Muscle layer of colon (tissue), 2 donors: ENCODE data around the gene SLC6A17.

Experiments
- H3K27ac ChIP-seq: one replicate; pipeline ENCODE4 v1.7.0; 2013; ENCODE audit warnings: low read depth, mild to moderate bottlenecking, low read length, moderate library complexity
- H3K27me3 ChIP-seq, 2 donors: one replicate each; pipeline ENCODE4 v1.7.0; 2013; ENCODE audit warnings: low read length in 2 of 2, mild to moderate bottlenecking in 2 of 2; ENCODE audit not compliant: insufficient read depth in 2 of 2, control insufficient read depth in 1 of 2
- H3K36me3 ChIP-seq: one replicate; pipeline ENCODE4 v1.7.0; 2013; ENCODE audit warnings: mild to moderate bottlenecking, low read length; ENCODE audit not compliant: insufficient read depth
- H3K4me1 ChIP-seq: one replicate; pipeline ENCODE4 v1.7.0; 2013; ENCODE audit warnings: mild to moderate bottlenecking, low read length; ENCODE audit not compliant: insufficient read depth
- H3K4me3 ChIP-seq, 2 donors: one replicate each; pipeline ENCODE4 v1.7.0; 2013; ENCODE audit warnings: low read length in 2 of 2, low read depth in 1 of 2, mild to moderate bottlenecking in 1 of 2, moderate library complexity in 1 of 2
- H3K9ac ChIP-seq: one replicate; pipeline ENCODE4 v1.7.0; 2013; ENCODE audit warnings: low read length
- H3K9me3 ChIP-seq: one replicate; pipeline ENCODE4 v1.7.0; 2013; ENCODE audit warnings: mild to moderate bottlenecking, low read length
- donor health status: abdominal sarcoma.
- donor health status: Adenocarcinoma of cecum.

SLC6A17 gene

DNA sequence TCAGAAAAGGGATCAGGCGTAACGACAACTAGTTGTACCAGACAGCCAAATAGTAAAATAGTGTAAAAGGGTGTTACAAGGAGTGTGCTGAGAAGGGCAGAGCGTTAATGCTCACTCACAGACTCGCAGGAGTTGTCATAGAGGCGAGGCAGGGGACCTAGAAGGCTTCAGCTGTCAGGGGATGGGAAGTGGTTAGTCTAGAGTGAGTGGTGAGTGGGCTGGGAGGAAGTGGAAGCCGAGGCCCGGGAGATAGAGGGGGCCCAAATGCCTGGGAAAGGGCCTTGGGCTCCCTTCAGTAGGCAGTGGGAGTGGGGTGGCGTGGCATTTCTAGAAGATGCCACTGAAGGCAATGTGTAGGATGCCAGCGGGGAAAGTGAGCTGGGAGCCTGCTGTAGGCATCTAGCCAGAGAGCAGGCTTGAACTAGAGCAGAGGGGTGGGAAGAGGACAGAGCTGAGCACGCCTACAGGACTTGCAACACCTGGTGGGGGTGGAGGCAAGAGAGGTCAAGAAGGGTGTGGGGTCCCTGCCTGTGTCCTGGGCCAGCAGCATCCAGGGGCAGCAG, 10.3 kb downstream of the SLC6A17 start:
- Histone ChIP-seq H3K9me3 (no peaks in the 10 kb centered on the region), H3K4me1 (no peaks in the 10 kb centered on the region), H3K9ac (no peak overlapping the region), H3K27ac (no peak overlapping the region), H3K4me3 (no peak overlapping the region), H3K36me3 (no peaks in the 10 kb centered on the region), H3K27me3 (no peaks in the 10 kb centered on the region)

DNA sequence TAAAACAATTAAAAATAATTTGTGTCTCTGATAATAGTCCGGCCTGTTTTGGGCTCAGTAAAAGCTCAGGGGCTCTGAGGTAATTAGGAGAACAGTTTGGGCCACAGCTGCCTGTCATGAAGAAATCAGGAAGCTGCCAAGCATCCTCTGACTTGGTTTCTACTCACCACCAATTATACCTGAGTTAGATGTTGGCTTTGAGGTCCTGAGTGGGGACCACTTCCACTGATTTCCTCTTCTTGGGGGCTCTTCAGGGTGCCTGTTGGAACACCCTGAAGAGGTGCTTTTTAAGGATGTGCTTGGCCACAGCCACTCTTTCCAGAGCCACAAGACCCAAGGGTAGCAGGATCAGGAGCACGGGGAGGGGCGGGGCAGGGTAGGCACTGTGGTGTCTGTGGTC, 10.9 kb downstream of the SLC6A17 start:
- H3K9me3 ChIP-seq: no peaks in the 10 kb centered on the region
- H3K9ac ChIP-seq: no peak overlapping the region
- no peaks in the 10 kb centered on the region for H3K27me3 ChIP-seq
- H3K36me3 ChIP-seq: no peaks in the 10 kb centered on the region
- H3K4me3 ChIP-seq: no peak overlapping the region
- no peak overlapping the region for H3K27ac ChIP-seq
- no peaks in the 10 kb centered on the region for H3K4me1 ChIP-seq

DNA sequence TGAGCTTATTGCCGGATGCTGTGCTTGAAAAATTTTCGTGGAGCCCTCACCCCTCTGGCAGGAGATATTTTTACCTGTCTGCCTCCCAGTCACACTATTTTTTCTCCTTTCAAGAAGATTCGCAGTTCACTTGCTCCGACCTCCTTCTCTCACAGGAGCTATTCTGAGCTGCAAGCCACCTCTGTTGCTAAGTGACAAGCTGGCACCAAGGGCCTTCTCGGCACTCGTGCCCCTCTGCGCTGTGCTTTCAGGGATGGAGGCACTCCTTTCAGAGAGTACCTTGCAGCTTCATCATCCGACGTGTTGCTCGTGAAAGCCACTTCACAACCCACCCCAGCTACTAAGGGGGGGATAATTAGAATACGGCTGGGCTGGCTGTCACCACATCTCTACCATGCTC, 11.6 kb downstream of the SLC6A17 start:
- H3K9ac ChIP-seq: no peak overlapping the region
- no peaks in the 10 kb centered on the region for H3K36me3 ChIP-seq
- H3K4me3 ChIP-seq: no peak overlapping the region
- H3K27me3 ChIP-seq: no peaks in the 10 kb centered on the region
- no peaks in the 10 kb centered on the region for H3K9me3 ChIP-seq
- no peak overlapping the region for H3K27ac ChIP-seq
- H3K4me1 ChIP-seq: no peaks in the 10 kb centered on the region

DNA sequence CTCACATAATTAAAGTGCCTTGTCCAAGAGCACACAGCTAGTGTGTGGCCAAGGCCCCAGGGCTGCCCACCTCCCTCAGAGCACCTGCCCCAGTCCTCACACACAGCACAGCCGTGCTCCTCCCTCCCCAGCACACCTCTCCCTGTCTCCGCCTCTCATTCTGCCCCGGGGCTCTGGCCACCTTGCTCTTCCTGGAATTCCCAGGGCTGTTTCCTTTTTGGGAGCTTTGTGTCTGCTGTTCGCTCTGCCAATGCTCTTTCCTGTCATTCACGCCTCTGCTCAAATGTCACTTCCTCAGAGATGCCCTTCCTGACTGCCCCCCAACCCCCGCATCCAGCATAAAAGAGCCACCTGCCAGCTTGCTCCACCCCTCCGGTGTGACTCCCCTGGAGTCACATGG, 13.3 kb downstream of the SLC6A17 start:
- no peaks in the 10 kb centered on the region for H3K4me1 ChIP-seq
- H3K9ac ChIP-seq: no peak overlapping the region
- no peak overlapping the region for H3K27ac ChIP-seq
- H3K4me3 ChIP-seq: no peak overlapping the region
- no peaks in the 10 kb centered on the region for H3K9me3 ChIP-seq
- no peaks in the 10 kb centered on the region for H3K36me3 ChIP-seq
- no peaks in the 10 kb centered on the region for H3K27me3 ChIP-seq

DNA sequence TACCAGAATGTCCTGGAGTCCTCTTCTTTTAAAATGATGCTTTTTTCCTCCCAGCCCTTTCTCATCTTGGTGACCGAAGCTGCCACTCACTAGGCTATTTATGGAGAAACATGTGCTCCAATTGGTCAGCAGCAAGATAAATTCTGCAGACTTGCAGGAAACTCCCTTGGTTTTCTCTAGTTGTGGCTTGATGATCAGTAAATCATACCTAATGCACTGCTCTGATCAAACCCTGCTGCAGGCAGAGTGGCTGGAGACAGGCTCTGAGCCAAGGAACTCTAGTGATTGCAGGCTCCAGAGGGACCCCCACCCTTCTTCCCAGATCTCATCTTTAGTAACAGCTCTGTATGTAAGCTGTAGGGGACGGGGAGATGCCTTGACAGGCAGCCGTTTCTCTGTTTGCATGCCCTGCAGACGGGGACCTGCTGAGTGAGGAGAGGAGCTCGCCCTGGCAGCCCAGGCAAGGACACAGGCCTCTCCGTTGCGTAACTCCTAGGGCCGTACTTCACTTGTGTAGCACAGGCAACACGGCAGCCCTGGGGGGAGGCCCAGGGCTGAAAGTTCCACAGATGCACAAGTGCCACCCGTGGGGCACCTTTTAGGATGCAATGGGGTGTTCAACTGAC, 14.5 kb downstream of the SLC6A17 start:
- Histone ChIP-seq H3K4me3 (no peak overlapping the region), H3K9me3 (no peaks in the 10 kb centered on the region), H3K27ac (no peak overlapping the region), H3K4me1 (no peaks in the 10 kb centered on the region), H3K36me3 (no peaks in the 10 kb centered on the region), H3K9ac (no peak overlapping the region), H3K27me3 (no peaks in the 10 kb centered on the region)

DNA sequence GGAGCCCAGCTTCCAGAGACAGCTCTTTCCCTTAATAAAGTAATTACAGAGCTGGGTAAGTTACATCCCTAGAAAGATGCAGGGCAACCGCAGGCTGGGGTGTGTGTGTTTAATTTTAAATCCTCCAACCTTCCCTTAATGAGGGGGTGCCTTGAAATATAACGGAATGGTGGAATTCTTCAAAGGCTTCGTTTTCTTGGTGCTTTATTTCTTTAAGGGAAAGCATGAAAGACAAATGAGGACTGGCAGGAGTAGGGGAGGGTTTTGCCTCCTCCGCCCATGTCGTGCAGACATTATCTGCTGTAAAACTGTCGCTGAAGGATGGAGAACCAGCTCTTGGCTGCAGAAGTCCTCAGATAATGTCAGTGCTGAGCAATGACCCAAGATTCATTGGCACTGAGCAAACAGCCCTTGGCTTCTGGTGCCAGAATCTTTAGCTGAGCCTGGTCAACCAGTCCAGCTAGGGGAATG, 15.5 kb downstream of the SLC6A17 start:
- no peaks in the 10 kb centered on the region for H3K36me3 ChIP-seq
- H3K4me3 ChIP-seq: no peak overlapping the region
- H3K4me1 ChIP-seq: no peaks in the 10 kb centered on the region
- no peaks in the 10 kb centered on the region for H3K27me3 ChIP-seq
- H3K9ac ChIP-seq: no peak overlapping the region
- H3K27ac ChIP-seq: no peak overlapping the region
- H3K9me3 ChIP-seq: no peaks in the 10 kb centered on the region

DNA sequence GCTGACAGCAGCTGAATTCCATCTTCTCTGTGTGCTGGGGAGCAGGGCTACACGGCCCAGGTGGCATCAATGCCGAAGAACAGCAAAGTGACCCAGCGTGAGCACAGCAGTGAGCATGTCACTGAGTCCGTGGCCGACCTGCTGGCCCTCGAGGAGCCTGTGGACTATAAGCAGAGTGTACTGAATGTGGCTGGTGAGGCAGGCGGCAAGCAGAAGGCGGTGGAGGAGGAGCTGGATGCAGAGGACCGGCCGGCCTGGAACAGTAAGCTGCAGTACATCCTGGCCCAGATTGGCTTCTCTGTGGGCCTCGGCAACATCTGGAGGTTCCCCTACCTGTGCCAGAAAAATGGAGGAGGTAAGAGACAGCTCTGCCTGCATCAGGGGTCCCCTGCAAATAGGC, 16.6 kb downstream of the SLC6A17 start:
- no peaks in the 10 kb centered on the region for H3K27me3 ChIP-seq
- no peak overlapping the region for H3K27ac ChIP-seq
- no peak overlapping the region for H3K9ac ChIP-seq
- no peaks in the 10 kb centered on the region for H3K36me3 ChIP-seq
- H3K9me3 ChIP-seq: no peaks in the 10 kb centered on the region
- H3K4me1 ChIP-seq: no peaks in the 10 kb centered on the region
- no peak overlapping the region for H3K4me3 ChIP-seq

DNA sequence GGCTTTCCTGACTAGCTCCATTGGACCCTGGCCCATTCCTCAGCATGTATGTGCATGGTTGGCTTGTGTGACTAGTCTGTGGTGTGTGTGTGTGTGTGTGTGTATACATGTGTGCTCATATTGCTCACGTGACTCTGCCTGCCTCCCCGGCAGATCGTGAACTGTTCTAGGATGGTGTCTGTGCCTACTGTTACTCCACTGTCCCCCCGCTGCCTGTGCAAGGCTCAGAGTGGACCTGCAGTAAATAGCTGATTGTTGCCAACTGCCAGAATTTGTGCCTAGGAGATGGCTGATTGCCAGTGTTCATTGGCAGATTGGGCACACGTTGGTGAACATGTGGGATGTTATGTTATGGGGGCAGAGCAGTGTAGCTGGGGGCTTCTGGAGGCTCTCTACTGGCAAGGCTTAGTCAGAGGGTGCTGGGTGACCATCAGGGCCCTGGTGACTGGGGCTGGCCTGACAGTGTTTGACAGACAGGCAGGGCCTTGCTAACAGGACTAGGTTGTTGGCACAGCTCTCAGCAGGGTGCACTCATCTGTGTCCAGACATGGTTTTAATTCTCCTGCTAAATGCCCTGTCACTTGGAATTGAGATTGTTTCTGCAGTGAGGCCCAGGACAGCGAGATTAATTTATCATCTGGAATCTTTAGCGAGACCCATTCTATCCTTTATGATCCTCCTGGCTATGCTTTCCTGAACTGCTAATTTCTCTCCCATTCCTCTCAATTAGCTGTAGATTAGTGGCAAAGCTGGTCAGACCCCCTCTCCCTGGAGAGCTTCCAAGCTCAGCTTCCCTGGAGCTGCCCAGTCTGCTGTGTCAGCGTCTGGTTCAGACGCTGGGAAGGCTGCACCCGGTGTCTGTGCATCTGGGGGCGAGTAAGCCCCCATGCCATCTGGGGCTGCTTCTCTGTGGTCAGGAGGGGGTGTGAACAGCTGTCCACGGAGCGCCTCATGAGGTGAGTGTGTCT, 20.8 kb downstream of the SLC6A17 start:
- no peak overlapping the region for H3K9ac ChIP-seq
- H3K36me3 ChIP-seq: no peaks in the 10 kb centered on the region
- H3K4me1 ChIP-seq: no peaks in the 10 kb centered on the region
- no peak overlapping the region for H3K4me3 ChIP-seq
- no peak overlapping the region for H3K27ac ChIP-seq
- no peaks in the 10 kb centered on the region for H3K27me3 ChIP-seq
- H3K9me3 ChIP-seq: no peaks in the 10 kb centered on the region

DNA sequence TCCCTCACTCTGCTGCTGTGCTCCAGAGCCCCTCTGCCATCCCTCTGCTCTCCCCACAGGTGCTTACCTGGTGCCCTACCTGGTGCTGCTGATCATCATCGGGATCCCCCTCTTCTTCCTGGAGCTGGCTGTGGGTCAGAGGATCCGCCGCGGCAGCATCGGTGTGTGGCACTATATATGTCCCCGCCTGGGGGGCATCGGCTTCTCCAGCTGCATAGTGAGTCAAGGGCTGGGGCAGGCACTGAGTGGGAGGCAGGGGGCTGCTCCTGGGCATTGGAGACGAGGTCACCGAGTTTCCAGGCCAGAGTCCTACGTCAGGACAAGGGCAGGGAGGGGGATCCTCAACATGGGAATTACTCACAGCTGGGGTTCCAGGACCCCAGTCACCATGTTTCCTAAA, 21.7 kb downstream of the SLC6A17 start:
- no peak overlapping the region for H3K4me3 ChIP-seq

DNA sequence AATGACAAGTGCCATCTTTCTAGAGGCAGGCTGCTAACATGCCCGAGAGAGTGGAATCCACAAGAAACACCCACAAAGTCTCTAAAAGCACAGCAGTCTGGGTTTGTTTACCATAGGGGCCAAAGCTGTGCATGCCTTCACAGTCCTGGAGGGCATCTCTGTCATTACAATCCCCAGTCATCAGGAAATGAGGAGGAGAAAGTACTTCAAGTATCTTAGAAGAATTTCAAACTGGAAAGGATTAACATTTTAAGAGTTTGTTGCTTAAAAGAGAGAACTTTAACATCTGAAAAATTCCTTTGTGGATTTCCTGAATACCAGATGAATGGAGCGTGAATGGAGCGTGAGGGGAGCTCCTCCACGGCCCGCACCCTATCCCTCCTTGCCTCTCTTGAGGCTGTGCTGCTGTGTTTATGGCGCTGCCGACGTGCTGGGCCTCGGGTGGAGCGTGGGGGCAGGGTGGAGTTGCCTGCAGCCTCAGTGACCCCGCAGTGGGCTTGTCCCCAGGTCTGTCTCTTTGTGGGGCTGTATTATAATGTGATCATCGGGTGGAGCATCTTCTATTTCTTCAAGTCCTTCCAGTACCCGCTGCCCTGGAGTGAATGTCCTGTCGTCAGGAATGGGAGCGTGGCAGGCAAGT, 23.3 kb downstream of the SLC6A17 start:
- no peak overlapping the region for H3K27ac ChIP-seq
- no peaks in the 10 kb centered on the region for H3K36me3 ChIP-seq
- H3K4me3 ChIP-seq: no peak overlapping the region
- H3K4me1 ChIP-seq: no peaks in the 10 kb centered on the region
- H3K27me3 ChIP-seq: no peaks in the 10 kb centered on the region
- no peaks in the 10 kb centered on the region for H3K9me3 ChIP-seq
- no peak overlapping the region for H3K9ac ChIP-seq

More for the DNA sequence above, 21.7 kb downstream of the SLC6A17 start:
- no peaks in the 10 kb centered on the region for H3K27me3 ChIP-seq
- no peaks in the 10 kb centered on the region for H3K36me3 ChIP-seq
- no peak overlapping the region for H3K27ac ChIP-seq
- H3K4me1 ChIP-seq: no peaks in the 10 kb centered on the region
- H3K9ac ChIP-seq: no peak overlapping the region
- no peaks in the 10 kb centered on the region for H3K9me3 ChIP-seq

DNA sequence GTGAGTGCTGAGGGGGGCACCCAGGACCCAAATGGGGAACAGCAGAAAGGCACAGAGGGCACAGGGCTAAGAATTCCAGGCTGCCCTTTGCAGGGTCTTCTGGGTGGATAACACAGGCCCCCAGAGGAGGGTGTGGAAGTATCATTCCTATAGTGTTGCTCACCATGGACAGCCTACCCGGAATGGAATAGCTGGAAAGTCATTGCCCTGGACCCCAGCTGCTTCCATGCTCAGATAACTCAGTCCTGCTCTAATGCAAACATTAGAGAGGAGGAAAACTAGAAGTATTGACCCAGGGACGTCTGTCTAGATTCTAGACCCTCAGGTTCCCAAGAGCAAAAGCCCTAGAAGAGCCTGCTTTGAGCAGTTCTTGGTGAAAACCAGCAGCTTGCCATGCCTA, 24.7 kb downstream of the SLC6A17 start:
- H3K4me1 ChIP-seq: no peaks in the 10 kb centered on the region
- H3K9me3 ChIP-seq: no peaks in the 10 kb centered on the region
- no peaks in the 10 kb centered on the region for H3K27me3 ChIP-seq
- no peak overlapping the region for H3K9ac ChIP-seq
- no peaks in the 10 kb centered on the region for H3K36me3 ChIP-seq
- no peak overlapping the region for H3K4me3 ChIP-seq
- no peak overlapping the region for H3K27ac ChIP-seq
